ENCODE results near the gene MMP25. TPM values are rescaled to one million over a fixed set of nuclear protein-coding genes. Genes with fewer than 3 reads are reported as not detected.

MMP25 gene
- total and polyA plus RNA-seq, 2 experiments from 2014 or later = 6.3 TPM; not detected in 1

- no peak overlapping the region for H3K4me2 ChIP-seq
- no peak overlapping the region for H3K27ac ChIP-seq
- 94% methylated on average over 36 of the region's 59 CpGs for WGBS (ENCODE audit: low lambda C conversion rate, missing lambda C conversion rate)
- H2AFZ ChIP-seq = no peak overlapping the region
- no peaks in the 10 kb centered on the region for H3K9me2 ChIP-seq (replicated peaks; ENCODE audit: insufficient read depth)
- H3K4me3 ChIP-seq = no peak overlapping the region
- TF ChIP-seq EZH2phosphoT487 (IDR thresholded peaks at IDR 0.05; ENCODE audit: low read depth, severe bottlenecking, unreplicated experiment) = no peak
- peak; percentile 10 for DNase-seq (ENCODE audit: low spot score)
- H3K9me3 ChIP-seq (ENCODE audit: low read depth) = no peaks in the 10 kb centered on the region
- peaks cover 8% of the 10 kb centered on the region for H3K79me2 ChIP-seq
- H3K27me3 ChIP-seq = no peaks in the 10 kb centered on the region
- no peaks in the 10 kb centered on the region for H3K36me3 ChIP-seq (replicated peaks; ENCODE audit: insufficient read depth, low read depth)
- peaks cover 6% of the 10 kb centered on the region for H3K4me1 ChIP-seq (ENCODE audit: insufficient read depth)
- peaks cover 5% of the 10 kb centered on the region for H4K20me1 ChIP-seq (ENCODE audit: insufficient read depth, poor library complexity, severe bottlenecking)
Measured at GRCh38 chr16:3029491-3030221, 16.7 kb upstream of the MMP25 start.

GRCh38 chr16:3030222-3031212, 15.8 kb upstream of the MMP25 start:
- DNase-seq (ENCODE audit: low spot score) = no peak
- Histone ChIP-seq H4K20me1 (ENCODE audit: insufficient read depth, poor library complexity, severe bottlenecking) (no peaks in the 10 kb centered on the region), H3K27me3 (no peaks in the 10 kb centered on the region), H3K79me2 (no peaks in the 10 kb centered on the region), H3K4me3 (no peak overlapping the region), H3K36me3 (replicated peaks; ENCODE audit: insufficient read depth, low read depth) (no peaks in the 10 kb centered on the region), H2AFZ (no peak overlapping the region), H3K4me1 (ENCODE audit: insufficient read depth) (peaks cover 4% of the 10 kb centered on the region), H3K9me2 (replicated peaks; ENCODE audit: insufficient read depth) (no peaks in the 10 kb centered on the region), H3K27ac (no peak overlapping the region), H3K4me2 (no peak overlapping the region), H3K9me3 (ENCODE audit: low read depth) (no peaks in the 10 kb centered on the region)
- 77% methylated on average over 25 of the region's 33 CpGs for WGBS (ENCODE audit: low lambda C conversion rate, missing lambda C conversion rate)
- TF ChIP-seq EZH2phosphoT487 (IDR thresholded peaks at IDR 0.05; ENCODE audit: low read depth, severe bottlenecking, unreplicated experiment) (no peak), EZH2 (IDR thresholded peaks at IDR 0.05; ENCODE audit: borderline replicate concordance) (no peak)
- TF ChIP-seq, protein P1, sequence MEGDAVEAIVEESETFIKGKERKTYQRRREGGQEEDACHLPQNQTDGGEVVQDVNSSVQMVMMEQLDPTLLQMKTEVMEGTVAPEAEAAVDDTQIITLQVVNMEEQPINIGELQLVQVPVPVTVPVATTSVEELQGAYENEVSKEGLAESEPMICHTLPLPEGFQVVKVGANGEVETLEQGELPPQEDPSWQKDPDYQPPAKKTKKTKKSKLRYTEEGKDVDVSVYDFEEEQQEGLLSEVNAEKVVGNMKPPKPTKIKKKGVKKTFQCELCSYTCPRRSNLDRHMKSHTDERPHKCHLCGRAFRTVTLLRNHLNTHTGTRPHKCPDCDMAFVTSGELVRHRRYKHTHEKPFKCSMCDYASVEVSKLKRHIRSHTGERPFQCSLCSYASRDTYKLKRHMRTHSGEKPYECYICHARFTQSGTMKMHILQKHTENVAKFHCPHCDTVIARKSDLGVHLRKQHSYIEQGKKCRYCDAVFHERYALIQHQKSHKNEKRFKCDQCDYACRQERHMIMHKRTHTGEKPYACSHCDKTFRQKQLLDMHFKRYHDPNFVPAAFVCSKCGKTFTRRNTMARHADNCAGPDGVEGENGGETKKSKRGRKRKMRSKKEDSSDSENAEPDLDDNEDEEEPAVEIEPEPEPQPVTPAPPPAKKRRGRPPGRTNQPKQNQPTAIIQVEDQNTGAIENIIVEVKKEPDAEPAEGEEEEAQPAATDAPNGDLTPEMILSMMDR (IDR thresholded peaks at IDR 0.05; ENCODE audit: poor library complexity) = no peak

GRCh38 chr16:3032624-3033023, 13.7 kb upstream of the MMP25 start:
- H3K36me3 ChIP-seq (replicated peaks; ENCODE audit: insufficient read depth, low read depth) = no peaks in the 10 kb centered on the region
- H3K27ac ChIP-seq = no peak overlapping the region
- 63% methylated on average over 7 of the region's 7 CpGs for WGBS (ENCODE audit: low lambda C conversion rate, missing lambda C conversion rate)
- H3K27me3 ChIP-seq = peaks cover 18% of the 10 kb centered on the region
- no peak for DNase-seq (ENCODE audit: low spot score)
- TF ChIP-seq EZH2phosphoT487 (IDR thresholded peaks at IDR 0.05; ENCODE audit: low read depth, severe bottlenecking, unreplicated experiment) (no peak), EZH2 (IDR thresholded peaks at IDR 0.05; ENCODE audit: borderline replicate concordance) (no peak)
- TF ChIP-seq, protein P1 (IDR thresholded peaks at IDR 0.05; ENCODE audit: poor library complexity) = no peak
- peaks cover 4% of the 10 kb centered on the region for H3K4me1 ChIP-seq (ENCODE audit: insufficient read depth)
- no peaks in the 10 kb centered on the region for H3K9me2 ChIP-seq (replicated peaks; ENCODE audit: insufficient read depth)
- no peaks in the 10 kb centered on the region for H3K9me3 ChIP-seq (ENCODE audit: low read depth)
- H3K79me2 ChIP-seq = no peaks in the 10 kb centered on the region
- H3K4me3 ChIP-seq = no peak overlapping the region
- no peaks in the 10 kb centered on the region for H4K20me1 ChIP-seq (ENCODE audit: insufficient read depth, poor library complexity, severe bottlenecking)
- H2AFZ ChIP-seq = no peak overlapping the region
- no peak overlapping the region for H3K4me2 ChIP-seq

Measured in hepatocyte (in vitro differentiated cells).